Erythroblast (primary cell): ENCODE data around the gene UBE2I.

Source experiments
- GATA1 ChIP-seq: IDR thresholded peaks from 2 replicates; pipeline ENCODE4 v1.6.1; 2011; ENCODE audit warnings: low read depth, mild to moderate bottlenecking, control low read depth, low read length, moderate library complexity
- POLR2A ChIP-seq: IDR thresholded peaks from 2 replicates; pipeline ENCODE4 v1.6.1; 2011; ENCODE audit warnings: mild to moderate bottlenecking, low read length

GRCh38 chr16:1324286-1324826 is 14.9 kb downstream of the UBE2I start:
- TF ChIP-seq POLR2A, result no peak
- TF ChIP-seq GATA1, result no peak
